ENCODE measurements around the gene LIME1. TPM values are rescaled to one million over a fixed set of nuclear protein-coding genes. Genes with fewer than 3 reads are reported as not detected.

Gene LIME1
- total and polyA plus RNA-seq, 2 donors (not counting 1 experiment from before 2014, with no cell fraction given): 0.68 to 3.5 TPM

GRCh38 chr20:63767456-63767855 is 31.0 kb downstream of the LIME1 start:
- Histone ChIP-seq H3K4me1 (ENCODE audit: control insufficient read depth, extremely low read depth, insufficient read depth, low read length) (no peaks in the 10 kb centered on the region), H3K9ac (ENCODE audit: insufficient read depth, low read length) (no peak overlapping the region), H3K27me3 (ENCODE audit: control insufficient read depth, insufficient read depth, low read length) (no peaks in the 10 kb centered on the region), H3K4me2 (ENCODE audit: extremely low read depth, insufficient read depth, low read length) (no peak overlapping the region), H3K4me3 (replicated peaks in 1 of 4; ENCODE audit: control extremely low read depth in 1 of 4, insufficient read depth in 1 of 4, low read depth in 3 of 4, low read length in 4 of 4) (no peak overlapping the region), H2AFZ (ENCODE audit: low read length) (no peak overlapping the region), H4K20me1 (ENCODE audit: control insufficient read depth, extremely low read depth, insufficient read depth, low read length) (no peaks in the 10 kb centered on the region), H3K79me2 (ENCODE audit: control insufficient read depth, insufficient read depth, low read length) (no peaks in the 10 kb centered on the region), H3K9me3 (ENCODE audit: control insufficient read depth, insufficient read depth, low read depth, low read length) (no peaks in the 10 kb centered on the region), H3K27ac (ENCODE audit: insufficient read depth, low read length) (no peak overlapping the region), H3K36me3 (ENCODE audit: control insufficient read depth, insufficient read depth, low read length) (no peaks in the 10 kb centered on the region)
- DNase-seq (ENCODE audit: low read depth in 2 of 2): no peak
- TF ChIP-seq EZH2 (IDR thresholded peaks at IDR 0.05; ENCODE audit: low read length, missing control alignments) (no peak), CTCF (conservative IDR thresholded peaks at IDR 0.05 in 1 of 2, IDR thresholded peaks at IDR 0.05 in 1 of 2; ENCODE audit: low read depth in 1 of 2, low read length in 2 of 2) (no peak)

GRCh38 chr20:63767886-63768285 is 31.4 kb downstream of the LIME1 start:
- Histone ChIP-seq H3K27me3 (ENCODE audit: control insufficient read depth, insufficient read depth, low read length) (no peaks in the 10 kb centered on the region), H3K9ac (ENCODE audit: insufficient read depth, low read length) (no peak overlapping the region), H3K79me2 (ENCODE audit: control insufficient read depth, insufficient read depth, low read length) (no peaks in the 10 kb centered on the region), H2AFZ (ENCODE audit: low read length) (no peak overlapping the region), H3K4me2 (ENCODE audit: extremely low read depth, insufficient read depth, low read length) (no peak overlapping the region), H3K27ac (ENCODE audit: insufficient read depth, low read length) (no peak overlapping the region), H3K9me3 (ENCODE audit: control insufficient read depth, insufficient read depth, low read depth, low read length) (no peaks in the 10 kb centered on the region), H4K20me1 (ENCODE audit: control insufficient read depth, extremely low read depth, insufficient read depth, low read length) (no peaks in the 10 kb centered on the region), H3K4me1 (ENCODE audit: control insufficient read depth, extremely low read depth, insufficient read depth, low read length) (no peaks in the 10 kb centered on the region), H3K4me3 (replicated peaks in 1 of 4; ENCODE audit: control extremely low read depth in 1 of 4, insufficient read depth in 1 of 4, low read depth in 3 of 4, low read length in 4 of 4) (no peak overlapping the region), H3K36me3 (ENCODE audit: control insufficient read depth, insufficient read depth, low read length) (no peaks in the 10 kb centered on the region)
- TF ChIP-seq CTCF (conservative IDR thresholded peaks at IDR 0.05 in 1 of 2, IDR thresholded peaks at IDR 0.05 in 1 of 2; ENCODE audit: low read depth in 1 of 2, low read length in 2 of 2) (no peak), EZH2 (IDR thresholded peaks at IDR 0.05; ENCODE audit: low read length, missing control alignments) (no peak)
- DNase-seq (ENCODE audit: low read depth in 2 of 2): no peak

- Histone ChIP-seq H3K4me1 (ENCODE audit: control insufficient read depth, extremely low read depth, insufficient read depth, low read length) (no peaks in the 10 kb centered on the region), H3K9ac (ENCODE audit: insufficient read depth, low read length) (no peak overlapping the region), H3K36me3 (ENCODE audit: control insufficient read depth, insufficient read depth, low read length) (no peaks in the 10 kb centered on the region), H2AFZ (ENCODE audit: low read length) (no peak overlapping the region), H4K20me1 (ENCODE audit: control insufficient read depth, extremely low read depth, insufficient read depth, low read length) (no peaks in the 10 kb centered on the region), H3K27ac (ENCODE audit: insufficient read depth, low read length) (no peak overlapping the region), H3K79me2 (ENCODE audit: control insufficient read depth, insufficient read depth, low read length) (no peaks in the 10 kb centered on the region), H3K27me3 (ENCODE audit: control insufficient read depth, insufficient read depth, low read length) (no peaks in the 10 kb centered on the region), H3K4me2 (ENCODE audit: extremely low read depth, insufficient read depth, low read length) (no peak overlapping the region), H3K4me3 (replicated peaks in 1 of 4; ENCODE audit: control extremely low read depth in 1 of 4, insufficient read depth in 1 of 4, low read depth in 3 of 4, low read length in 4 of 4) (no peak overlapping the region), H3K9me3 (ENCODE audit: control insufficient read depth, insufficient read depth, low read depth, low read length) (no peaks in the 10 kb centered on the region)
- TF ChIP-seq EZH2 (IDR thresholded peaks at IDR 0.05; ENCODE audit: low read length, missing control alignments): no peak
- TF ChIP-seq CTCF (conservative IDR thresholded peaks at IDR 0.05 in 1 of 2, IDR thresholded peaks at IDR 0.05 in 1 of 2; ENCODE audit: low read depth in 1 of 2, low read length in 2 of 2): no peak
- no peak for DNase-seq (ENCODE audit: low read depth in 2 of 2)
Measured at GRCh38 chr20:63768591-63769515, 32.4 kb downstream of the LIME1 start.

All from fibroblast of lung (primary cell).